K562 (cell line): ENCODE measurements around the gene CLEC4F. TPM values are rescaled to one million over a fixed set of nuclear protein-coding genes. Genes with fewer than 3 reads are reported as not detected.

Experiments
- ATAC-seq: fragments of 200-7000 bp; cut with Tn5 transposase; 3 replicates; pipeline ENCODE4 v1.9.1; 2020; ENCODE audit warnings: moderate library complexity
- BruUV-seq: library from RNA; stranded (reverse); fragments of 400-500 nt; replicated peaks from 2 replicates; lab custom pipeline; 2021; lab: Mats Ljungman, UMichigan
- CTCF ChIA-PET: fragments of 300-600 bp; formaldehyde crosslinking; extraction: SDS; loops from one replicate; lab custom pipeline; 2021; ENCODE audit warnings: low intra/inter-chr PET ratio; lab: Yijun Ruan, JAX
- POLR2A ChIA-PET: fragments of 300-600, 350-650 bp; sonication (Branson Sonifier 250); formaldehyde crosslinking; extraction: SDS; loops from one replicate; lab custom pipeline; 2021; ENCODE audit warnings: antibody characterized with exemption, inconsistent platforms; lab: Yijun Ruan, JAX
- DNase-seq, 4 experiments: peaks; one replicate each; pipeline versions ENCODE4 v3.0.0 to v3.0.0-alpha.2; 2011 to 2018; ENCODE audit warnings: low spot score in 3 of 4, mixed read lengths in 3 of 4; ENCODE audit errors: extremely low read depth in 1 of 4
- FAIRE-seq: peaks from 2 replicates; lab custom pipeline; 2011; peaks lifted over from hg19 to GRCh38; lab: Jason Lieb, UNC
- H2AFZ ChIP-seq: 2 replicates; pipeline ENCODE4 v1.6.0; 2011; ENCODE audit warnings: low read depth, low read length, control low read depth, inconsistent platforms
- H3K27ac ChIP-seq: fragments of 200-600 bp; 3 replicates; pipeline ENCODE4 v1.8.0; 2011; ENCODE audit warnings: low read depth, mild to moderate bottlenecking, control low read depth, inconsistent platforms, low read length, moderate library complexity, mixed read lengths; ENCODE audit errors: extremely low read depth
- H3K27me3 ChIP-seq, 2 experiments: fragments of 300-600 bp in 1 of 2; 2 replicates in 1 of 2; 3 replicates in 1 of 2; pipeline versions ENCODE4 v1.6.0 to v1.8.0; 2011; ENCODE audit warnings: inconsistent platforms in 2 of 2, low read length in 2 of 2, mild to moderate bottlenecking in 1 of 2, mixed read lengths in 1 of 2, moderate library complexity in 1 of 2; ENCODE audit not compliant: control insufficient read depth in 2 of 2, insufficient read depth in 2 of 2
- H3K36me3 ChIP-seq: fragments of 300-600 bp; 3 replicates; pipeline ENCODE4 v1.8.0; 2011; ENCODE audit warnings: mild to moderate bottlenecking, low read length, inconsistent platforms; ENCODE audit not compliant: control insufficient read depth, insufficient read depth
- H3K4me1 ChIP-seq, 2 experiments: fragments of 200-600 bp in 1 of 2; replicated peaks in 1 of 2; 2 replicates in 1 of 2; 3 replicates in 1 of 2; pipeline versions ENCODE4 v1.5.1 to v1.8.0; 2011; ENCODE audit warnings: inconsistent platforms in 2 of 2, low read length in 2 of 2, mild to moderate bottlenecking in 1 of 2, mixed read lengths in 1 of 2, moderate library complexity in 1 of 2; ENCODE audit not compliant: control insufficient read depth in 2 of 2, insufficient read depth in 2 of 2
- H3K4me2 ChIP-seq: 2 replicates; pipeline ENCODE4 v1.6.1; 2011; ENCODE audit warnings: low read length, control low read depth, inconsistent platforms, mixed read lengths; ENCODE audit not compliant: insufficient read depth
- H3K4me3 ChIP-seq: fragments of 200-600 bp; sonication (generic), shearing (Covaris generic); 2 replicates; pipeline ENCODE4 v1.5.1; 2016; ENCODE audit warnings: control low read depth, inconsistent platforms
- H3K79me2 ChIP-seq: fragments of 200-600 bp; 3 replicates; pipeline ENCODE4 v1.8.0; 2011; ENCODE audit warnings: low read length, inconsistent platforms; ENCODE audit not compliant: control insufficient read depth, insufficient read depth
- H3K9ac ChIP-seq, 2 experiments: 2 replicates each; pipeline versions ENCODE4 v1.6.0 to v1.6.1; 2011; ENCODE audit warnings: low read depth in 2 of 2, low read length in 2 of 2, control low read depth in 1 of 2, inconsistent platforms in 1 of 2, mild to moderate bottlenecking in 1 of 2, mixed read lengths in 1 of 2; ENCODE audit not compliant: insufficient read depth in 1 of 2
- H3K9me1 ChIP-seq: one replicate; pipeline ENCODE4 v1.6.0; 2011; ENCODE audit warnings: inconsistent platforms, mild to moderate bottlenecking, low read length, moderate library complexity; ENCODE audit not compliant: control insufficient read depth, insufficient read depth
- H3K9me3 ChIP-seq: replicated peaks from 2 replicates; pipeline ENCODE4 v1.5.1; 2011; ENCODE audit warnings: low read depth, low read length, inconsistent platforms; ENCODE audit not compliant: control insufficient read depth, insufficient read depth
- H4K20me1 ChIP-seq: replicated peaks from 2 replicates; pipeline ENCODE4 v1.6.1; 2011; ENCODE audit warnings: low read length, inconsistent platforms, mixed read lengths; ENCODE audit not compliant: control insufficient read depth, insufficient read depth
- BRD9 ChIP-seq: fragments of 450-650 bp; IDR thresholded peaks from 2 replicates; pipeline ENCODE4 v1.6.1; 2018; ENCODE audit warnings: low read depth; ENCODE audit not compliant: partially characterized antibody
- CGGBP1 ChIP-seq: fragments of 250-450 bp; sonication (Bioruptor Pico); IDR thresholded peaks from 2 replicates; pipeline ENCODE4 v1.9.0; 2021; ENCODE audit warnings: mild to moderate bottlenecking
- COPS2 ChIP-seq: fragments of 450-650 bp; conservative IDR thresholded peaks from 2 replicates; pipeline ENCODE4 v1.6.1; 2016; ENCODE audit warnings: mild to moderate bottlenecking, moderate library complexity
- E2F4 ChIP-seq: sonication (generic); formaldehyde crosslinking; IDR thresholded peaks from 2 replicates; pipeline ENCODE4 v1.8.0; 2022; ENCODE audit warnings: mild to moderate bottlenecking, low read depth, missing genetic modification reagents
- FOS ChIP-seq: IDR thresholded peaks from 3 replicates; pipeline ENCODE4 v1.6.1; 2011; ENCODE audit not compliant: insufficient read length; ENCODE audit errors: extremely low read depth
- ILK ChIP-seq: fragments of 450-650 bp; IDR thresholded peaks from 2 replicates; pipeline ENCODE4 v1.6.1; 2016; ENCODE audit warnings: missing genetic modification characterization, low read depth, mild to moderate bottlenecking, missing compliant biosample characterization, moderate library complexity, borderline replicate concordance
- KLF10 ChIP-seq: fragments of 250-450 bp; sonication (Bioruptor Pico); IDR thresholded peaks from 2 replicates; pipeline ENCODE4 v1.6.1; 2021; ENCODE audit warnings: matching md5 sums
- NCOA4 ChIP-seq: fragments of 450-650 bp; IDR thresholded peaks from 2 replicates; pipeline ENCODE4 v1.6.1; 2018; ENCODE audit warnings: mild to moderate bottlenecking; ENCODE audit not compliant: partially characterized antibody
- OTX1 ChIP-seq: fragments of 450-650 bp; formaldehyde crosslinking; IDR thresholded peaks from 2 replicates; pipeline ENCODE4 v1.4.0; 2022; ENCODE audit warnings: mild to moderate bottlenecking
- PHTF2 ChIP-seq: fragments of 250-450 bp; sonication (Bioruptor Pico); IDR thresholded peaks from 2 replicates; pipeline ENCODE4 v1.5.0; 2021; ENCODE audit warnings: mild to moderate bottlenecking
- RBM15 ChIP-seq: fragments of 200-400 bp; formaldehyde crosslinking; IDR thresholded peaks from 2 replicates; pipeline ENCODE4 v1.6.1; 2018; ENCODE audit warnings: mild to moderate bottlenecking, low read length, moderate library complexity; ENCODE audit not compliant: insufficient read depth
- XRCC5 ChIP-seq: fragments of 200-400 bp; formaldehyde crosslinking; IDR thresholded peaks from 2 replicates; pipeline ENCODE4 v1.6.1; 2017; ENCODE audit warnings: low read depth, mild to moderate bottlenecking, low read length
- ZNF239 ChIP-seq: fragments of 250-450 bp; sonication (Bioruptor Pico); IDR thresholded peaks from 2 replicates; pipeline ENCODE4 v1.4.0; 2020; ENCODE audit warnings: mild to moderate bottlenecking
- WGBS: fragments of 100-300 bp; shearing (Covaris generic); methylation state at CpG from one replicate; pipeline ENCODE4 v1.1.6; 2016; ENCODE audit warnings: low coverage, mixed read lengths; ENCODE audit not compliant: insufficient coverage; ENCODE audit errors: missing lambda C conversion rate; 5-methylcytosine and 5-hydroxymethylcytosine counted together
- in situ Hi-C: fragments of 300-500 bp; cut with MboI; formaldehyde crosslinking; loops from 4 replicates; pipeline ENCODE4 v1.15.0; 2018; ENCODE audit warnings: inconsistent platforms, mixed read lengths
- intact Hi-C: fragments of 100-400 bp; cut with micrococcal nuclease; formaldehyde crosslinking; loops from 2 replicates; pipeline ENCODE4 v1.14.2; 2022
- polyA plus RNA-seq, 8 experiments: library from polyadenylated mRNA; depleted of rRNA in 4 of 8; stranded (reverse) in 5 of 8; unstranded in 3 of 8; fragments of >200 nt; fragmentation: Nextera tagmentation in 2 of 8; fragmentation: Illumina TruSeq in 1 of 8; extraction: Ambion mirVana in 2 of 8; extraction: Trizol in 1 of 8; gene quantifications; 2 replicates each; pipeline versions ENCODE4 v1.2.1 to v1.2.3, GENCODE V29; 2011 to 2014; ENCODE audit warnings: inconsistent platforms in 1 of 8, missing spikeins in 1 of 8
- total RNA-seq, 7 experiments: library from RNA; depleted of rRNA in 6 of 7; stranded (reverse); fragments of >200 nt in 6 of 7; fragmentation: Illumina TruSeq in 2 of 7; extraction: Trizol in 2 of 7; gene quantifications; 2 replicates each; pipeline versions ENCODE4 v1.2.1 to v1.2.3, GENCODE V29; 2011 to 2021; ENCODE audit warnings: low replicate concordance in 1 of 7
- TF ChIP-seq, protein P1 (sequence below), 3 experiments: IDR thresholded peaks in 2 of 3; conservative IDR thresholded peaks in 1 of 3; 2 replicates each; pipeline ENCODE4 v1.5.1; 2011 to 2012; ENCODE audit warnings: low read length in 3 of 3, mild to moderate bottlenecking in 3 of 3, control low read depth in 2 of 3, improper control_type of control experiment in 1 of 3, inconsistent platforms in 1 of 3, low read depth in 1 of 3, mixed read lengths in 1 of 3, moderate library complexity in 1 of 3; ENCODE audit not compliant: insufficient read depth in 2 of 3

Gene CLEC4F
- total and polyA plus RNA-seq, 9 of the 15 experiments (the other 6 are each of a cell fraction or from before 2014, with no cell fraction given) = not detected

DNA sequence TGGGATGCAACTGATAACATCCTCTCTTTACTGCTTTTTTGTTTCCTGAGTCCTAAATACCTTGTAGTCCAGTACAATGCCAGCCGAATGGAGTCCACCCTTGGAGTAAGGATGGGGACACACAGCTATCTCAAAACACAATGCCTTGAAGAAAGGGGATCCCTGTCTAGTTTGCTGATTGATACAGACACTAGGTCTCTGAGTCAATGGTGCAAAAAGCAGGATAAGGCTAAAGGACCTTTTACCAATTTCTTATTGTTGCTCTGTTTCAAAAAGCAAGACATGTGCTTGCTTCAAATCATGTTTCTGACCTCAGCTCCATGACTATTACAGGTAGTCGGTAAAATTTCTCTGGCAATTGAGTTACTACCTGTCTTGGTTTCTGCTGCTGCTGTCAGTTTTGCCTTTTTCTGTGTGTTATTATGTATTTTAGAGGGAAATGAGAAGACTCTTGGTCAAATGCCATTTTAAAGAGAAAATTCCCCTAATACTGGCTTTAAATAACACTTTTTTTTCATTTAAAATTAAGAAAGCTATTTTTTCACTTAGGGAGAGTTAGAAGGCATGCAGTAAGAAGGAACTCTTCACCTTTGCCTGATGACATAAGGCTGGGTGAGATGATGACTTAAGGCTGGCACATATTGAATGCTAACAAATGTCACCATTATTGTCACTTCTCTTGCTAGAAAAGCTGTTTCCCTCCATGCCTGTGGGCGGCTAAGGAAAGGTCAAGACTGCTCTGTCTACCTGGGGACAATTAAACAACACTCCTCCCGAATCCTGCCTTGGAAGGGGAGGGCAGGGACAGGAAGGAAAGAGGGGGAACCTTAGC is 25.0 kb downstream of the CLEC4F start (continued):
- TF ChIP-seq, protein P1, sequence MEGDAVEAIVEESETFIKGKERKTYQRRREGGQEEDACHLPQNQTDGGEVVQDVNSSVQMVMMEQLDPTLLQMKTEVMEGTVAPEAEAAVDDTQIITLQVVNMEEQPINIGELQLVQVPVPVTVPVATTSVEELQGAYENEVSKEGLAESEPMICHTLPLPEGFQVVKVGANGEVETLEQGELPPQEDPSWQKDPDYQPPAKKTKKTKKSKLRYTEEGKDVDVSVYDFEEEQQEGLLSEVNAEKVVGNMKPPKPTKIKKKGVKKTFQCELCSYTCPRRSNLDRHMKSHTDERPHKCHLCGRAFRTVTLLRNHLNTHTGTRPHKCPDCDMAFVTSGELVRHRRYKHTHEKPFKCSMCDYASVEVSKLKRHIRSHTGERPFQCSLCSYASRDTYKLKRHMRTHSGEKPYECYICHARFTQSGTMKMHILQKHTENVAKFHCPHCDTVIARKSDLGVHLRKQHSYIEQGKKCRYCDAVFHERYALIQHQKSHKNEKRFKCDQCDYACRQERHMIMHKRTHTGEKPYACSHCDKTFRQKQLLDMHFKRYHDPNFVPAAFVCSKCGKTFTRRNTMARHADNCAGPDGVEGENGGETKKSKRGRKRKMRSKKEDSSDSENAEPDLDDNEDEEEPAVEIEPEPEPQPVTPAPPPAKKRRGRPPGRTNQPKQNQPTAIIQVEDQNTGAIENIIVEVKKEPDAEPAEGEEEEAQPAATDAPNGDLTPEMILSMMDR (IDR thresholded peaks at IDR 0.05 in 2 of 3, conservative IDR thresholded peaks at IDR 0.05 in 1 of 3; ENCODE audit: insufficient read depth in 2 of 3, low read depth in 1 of 3, low read length in 3 of 3) = no peak
- TF ChIP-seq, all 486 proteins: peak for 0

GRCh38 chr2:70793450-70793849 is 26.9 kb downstream of the CLEC4F start:
- Histone ChIP-seq H3K79me2 (no peaks in the 10 kb centered on the region), H4K20me1 (no peaks in the 10 kb centered on the region), H3K4me2 (no peak overlapping the region), H2AFZ (no peak overlapping the region), H3K4me1 (peaks cover 2 to 16% of the 10 kb centered on the region in 2 experiments; a peak in 3 of 5 replicates), H3K9me3 (no peaks in the 10 kb centered on the region), H3K9me1 (no peaks in the 10 kb centered on the region), H3K36me3 (no peaks in the 10 kb centered on the region), H3K4me3 (no peak overlapping the region), H3K9ac (no peak overlapping the region), H3K27me3 (peaks cover 3 to 6% of the 10 kb centered on the region in 2 experiments), H3K27ac (no peak overlapping the region)
- no peak for ATAC-seq
- DNase-seq = no peak
- in situ Hi-C loops (loop anchor here (5.0 to 25.0 kb wide), 2 partner anchors 154 to 481 kb away; partner anchors contain the start of gene FAM136A), intact Hi-C loops (no loop called here)
- FAIRE-seq = no peak
- BruUV-seq = no TSS peak
- ChIA-PET POLR2A (interaction anchor here (0.5 to 0.7 kb wide), 3 partner anchors 108 to 134 kb away, joined by 3 to 4 read pairs (median 3); no protein-coding TSS in a partner anchor), CTCF (no interaction called here)
- WGBS = 3% methylated on average over 2 of the region's 2 CpGs
- TF ChIP-seq CGGBP1 (CRISPR knock-in tag) = no peak
- TF ChIP-seq XRCC5 = no peak
- TF ChIP-seq ZNF239 (CRISPR knock-in tag) = no peak
- TF ChIP-seq E2F4 (CRISPR knock-in tag) = no peak
- no peak for TF ChIP-seq ILK (tag)
- TF ChIP-seq OTX1 (CRISPR knock-in tag) = no peak
- TF ChIP-seq PHTF2 (CRISPR knock-in tag) = no peak
- no peak for TF ChIP-seq BRD9
- no peak for TF ChIP-seq NCOA4
- TF ChIP-seq COPS2 = no peak
- no peak for TF ChIP-seq FOS
- TF ChIP-seq KLF10 (CRISPR knock-in tag) = no peak
- no peak for TF ChIP-seq RBM15
